Caki2 (cell line): ENCODE results near the gene JCHAIN. TPM values are rescaled to one million over a fixed set of nuclear protein-coding genes. Genes with fewer than 3 reads are reported as not detected.

ENCODE experiments used
- DNase-seq: peaks from one replicate; pipeline ENCODE4 v3.0.0-alpha.2; 2015; ENCODE audit warnings: low read depth
- in situ Hi-C: cut with HindIII; loops from 2 replicates; pipeline ENCODE4 v1.10.0; 2016; ENCODE audit warnings: low sequenced_read_pairs, low pct_unique_long_range_greater_than_20kb, mixed read lengths
- total RNA-seq: library from RNA; depleted of rRNA; stranded (reverse); fragments of >200 nt; shearing (Covaris generic); gene quantifications from 2 replicates; pipeline ENCODE4 v1.2.3, GENCODE V29; 2014; ENCODE audit warnings: low replicate concordance; rRNA removed

JCHAIN gene
- total RNA-seq, 1 experiment from 2014 or later, result not detected

DNA sequence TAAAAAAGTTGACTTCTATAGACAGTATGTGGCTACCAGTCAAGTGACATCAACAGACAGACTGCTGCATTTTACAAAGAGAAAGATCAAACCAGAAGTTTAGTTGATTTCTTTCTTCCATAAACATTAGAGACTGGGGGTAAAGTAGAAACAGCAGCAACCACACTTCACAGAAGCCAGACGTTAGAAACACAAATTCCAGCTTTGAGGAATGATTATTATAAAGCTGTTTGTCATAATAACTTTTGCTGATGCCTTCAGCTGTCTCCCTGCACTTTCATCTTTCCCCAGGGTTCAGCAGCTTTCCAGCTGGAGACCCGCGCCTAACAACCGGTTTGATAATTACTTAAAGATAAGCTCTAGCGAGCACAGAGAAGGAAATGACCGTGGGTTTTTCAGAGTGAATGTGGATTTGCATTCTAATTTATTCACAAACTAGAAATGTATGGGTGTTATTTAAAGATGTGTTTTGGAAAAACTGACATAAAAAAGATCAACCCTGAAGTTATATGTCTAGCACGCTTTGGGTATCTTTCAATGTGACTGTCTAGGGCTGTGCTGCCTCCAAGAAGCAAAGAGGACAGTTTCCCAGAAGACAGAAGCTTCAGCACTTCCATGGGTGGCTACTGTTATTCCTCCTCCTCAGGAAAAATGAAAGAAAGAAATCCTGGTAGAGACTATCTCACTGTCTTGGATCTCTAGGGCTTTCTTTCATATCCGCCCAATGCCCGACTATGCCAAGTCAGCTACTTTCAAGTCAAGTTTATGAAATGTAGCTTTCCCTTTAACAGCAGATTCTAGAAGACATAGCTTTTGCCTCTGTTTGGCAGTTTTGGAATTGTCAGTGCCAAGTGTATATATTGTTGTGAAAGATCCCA is 52.8 kb downstream of the JCHAIN start:
- no peak for DNase-seq

DNA sequence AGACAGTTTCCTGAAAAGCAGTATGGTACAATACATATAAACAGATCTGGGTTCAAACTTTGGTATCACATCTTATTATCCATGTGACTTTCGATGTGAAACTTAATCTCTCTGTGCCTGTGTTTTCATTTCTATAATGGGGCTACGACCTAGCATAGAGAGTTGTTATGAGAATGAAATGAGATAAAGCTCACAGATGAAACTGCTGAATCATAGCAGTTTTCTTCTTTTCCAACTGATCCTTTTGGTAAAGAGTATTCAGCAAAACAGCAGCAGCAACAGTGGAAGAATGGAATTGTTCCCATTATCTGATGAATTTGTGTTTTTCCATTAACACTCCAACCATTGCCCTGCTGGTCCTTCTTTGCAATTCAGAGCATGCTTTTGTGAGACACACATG is 58.0 kb downstream of the JCHAIN start:
- in situ Hi-C loops, result no loop called here
- no peak for DNase-seq

More for the DNA sequence above, 52.8 kb downstream of the JCHAIN start:
- in situ Hi-C loops, result no loop called here

DNA sequence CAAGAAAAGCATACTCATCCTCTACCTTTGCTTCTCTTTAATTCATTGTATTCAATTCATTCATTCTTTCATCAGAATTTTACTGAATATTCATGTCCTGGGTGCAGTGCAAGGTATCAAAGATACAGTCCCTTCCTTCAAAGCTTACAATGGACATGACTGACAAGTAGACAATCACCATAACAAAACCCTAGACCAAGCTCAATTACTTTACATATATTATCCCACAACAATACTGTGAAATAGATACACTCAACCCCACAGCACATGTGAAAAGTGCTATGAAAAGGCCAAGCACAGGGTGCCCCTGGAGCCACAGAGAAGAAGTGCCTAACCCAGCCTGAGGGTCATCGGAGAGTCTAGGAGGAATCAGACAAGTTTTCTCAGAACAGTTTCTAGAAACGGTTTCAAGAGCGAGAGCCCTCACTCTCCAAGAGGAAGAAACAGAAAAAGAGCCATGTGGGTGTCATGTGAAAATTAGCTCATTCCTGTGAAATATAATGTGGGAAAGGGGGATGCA is 58.9 kb downstream of the JCHAIN start:
- in situ Hi-C loops, result no loop called here
- DNase-seq, result no peak

DNA sequence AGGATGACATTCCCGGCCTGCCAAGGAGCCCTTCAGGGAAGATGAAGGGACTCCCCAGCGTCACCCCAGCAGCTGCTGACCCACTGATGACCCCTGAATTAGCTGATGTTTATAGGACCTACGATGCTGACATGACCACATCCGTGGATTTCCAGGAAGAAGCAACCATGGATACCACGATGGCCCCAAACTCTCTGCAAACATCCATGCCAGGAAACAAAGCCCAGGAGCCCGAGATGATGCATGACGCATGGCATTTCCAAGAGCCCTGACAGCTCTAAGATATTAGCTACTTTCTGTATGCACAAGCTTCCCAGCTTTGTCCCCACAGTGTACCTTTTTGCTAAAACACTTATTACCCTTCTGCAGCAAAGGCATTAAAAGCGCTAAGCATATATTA is 59.8 kb downstream of the JCHAIN start:
- in situ Hi-C loops, result no loop called here
- DNase-seq, result no peak

Other genes starting within 250 kb of the JCHAIN start
- not detected in 2 replicates for gene MUC7, start 194.3 kb downstream of the JCHAIN start, total RNA-seq
- not detected in 2 replicates for gene AMTN, start 147.9 kb downstream of the JCHAIN start, total RNA-seq
- gene AMBN, start 74.3 kb downstream of the JCHAIN start, total RNA-seq, result not detected in 2 replicates
- gene ENAM, start 37.8 kb downstream of the JCHAIN start, total RNA-seq, result not detected in 2 replicates
- 9.5 and 10.9 TPM in 2 replicates for gene UTP3, start 22.0 kb upstream of the JCHAIN start, total RNA-seq
- gene RUFY3, start 55.5 kb upstream of the JCHAIN start, total RNA-seq, result 18.2 and 42.9 TPM in 2 replicates
- gene GRSF1, start 173.4 kb upstream of the JCHAIN start, total RNA-seq, result 95.2 and 97.6 TPM in 2 replicates
- 2.6 and 3.3 TPM in 2 replicates for gene MOB1B, start 235.9 kb upstream of the JCHAIN start, total RNA-seq